Progenitor cell of endocrine pancreas (in vitro differentiated cells): ENCODE results near the gene PSMD13. TPM values are rescaled to one million over a fixed set of nuclear protein-coding genes. Genes with fewer than 3 reads are reported as not detected.

Experiments
- DNase-seq: peaks from one replicate; pipeline ENCODE4 v3.0.0; 2021; ENCODE audit warnings: low spot score; ENCODE audit not compliant: unreplicated experiment
- H3K27ac Mint-ChIP-seq: 2 replicates; pipeline ENCODE4 v1.8.0; 2021; ENCODE audit warnings: mild to moderate bottlenecking, moderate library complexity, mixed read lengths
- H3K27me3 Mint-ChIP-seq: 2 replicates; pipeline ENCODE4 v1.8.0; 2021; ENCODE audit warnings: mixed read lengths
- H3K36me3 Mint-ChIP-seq: 2 replicates; pipeline ENCODE4 v1.8.0; 2022; ENCODE audit warnings: mixed read lengths; ENCODE audit not compliant: insufficient read depth
- H3K4me1 Mint-ChIP-seq: 2 replicates; pipeline ENCODE4 v1.8.0; 2021; ENCODE audit warnings: low read depth, mixed read lengths
- H3K4me3 Mint-ChIP-seq: 2 replicates; pipeline ENCODE4 v1.8.0; 2021; ENCODE audit warnings: low read depth, mild to moderate bottlenecking, moderate library complexity, mixed read lengths
- H3K9me3 Mint-ChIP-seq: 2 replicates; pipeline ENCODE4 v1.8.0; 2021; ENCODE audit warnings: low read depth, mixed read lengths
- total RNA-seq: library from RNA; stranded (reverse); gene quantifications from 2 replicates; pipeline ENCODE4 v1.2.1, GENCODE V29; 2021
- TF ChIP-seq, protein P1 (sequence below): fragments of 200-600 bp; sonication (generic); IDR thresholded peaks from one replicate; pipeline ENCODE4 v1.5.0; 2021; ENCODE audit warnings: antibody characterized with exemption, mild to moderate bottlenecking; ENCODE audit not compliant: unreplicated experiment

The PSMD13 gene
- total RNA-seq, 1 donor from 2014 or later, result 100 TPM

DNA sequence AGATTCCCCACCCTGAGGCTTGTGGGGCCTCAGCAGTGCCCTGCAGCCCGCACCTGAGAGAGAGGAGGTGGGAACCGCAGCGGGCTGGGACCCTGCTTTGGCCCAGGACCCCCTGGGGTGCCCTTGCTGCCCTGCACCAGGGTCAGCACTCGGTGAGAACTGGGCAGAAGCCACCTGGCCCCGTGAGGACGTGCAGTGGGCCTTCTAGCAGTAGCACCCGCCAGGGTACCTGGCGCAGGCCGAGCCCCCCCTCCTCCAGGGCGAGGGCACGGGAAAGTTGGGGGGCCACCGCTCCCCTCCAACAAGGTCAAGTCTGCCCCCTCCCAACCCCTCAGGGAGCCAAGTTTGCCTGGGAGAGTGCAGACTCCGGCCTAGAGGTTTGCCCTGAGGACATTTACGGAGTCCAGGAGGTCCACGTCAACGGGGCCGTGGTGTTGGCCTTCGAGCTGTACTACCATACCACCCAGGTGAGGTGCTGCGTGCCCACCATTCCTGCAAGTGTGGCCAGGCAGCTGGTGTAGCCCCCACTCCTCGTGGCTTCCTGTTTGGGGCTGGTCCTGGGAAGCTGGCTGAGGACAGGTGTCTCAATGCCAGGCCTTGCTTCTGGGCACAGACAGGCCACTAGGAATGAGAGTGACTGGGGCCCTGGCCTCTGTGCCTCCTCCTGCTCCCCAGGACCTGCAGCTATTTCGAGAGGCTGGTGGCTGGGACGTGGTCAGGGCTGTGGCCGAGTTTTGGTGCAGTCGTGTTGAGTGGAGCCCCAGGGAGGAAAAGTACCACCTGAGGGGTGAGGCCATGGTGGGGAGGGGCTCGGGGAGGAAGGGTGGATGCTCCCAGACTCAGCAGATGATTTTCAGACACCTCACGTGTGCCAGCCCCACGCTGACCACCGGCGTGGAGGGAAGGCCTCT lies 55.7 kb downstream of the PSMD13 start:
- H3K4me1 Mint-ChIP-seq, result peaks cover 5% of the 10 kb centered on the region
- H3K4me3 Mint-ChIP-seq, result no peak overlapping the region
- TF ChIP-seq, protein P1, sequence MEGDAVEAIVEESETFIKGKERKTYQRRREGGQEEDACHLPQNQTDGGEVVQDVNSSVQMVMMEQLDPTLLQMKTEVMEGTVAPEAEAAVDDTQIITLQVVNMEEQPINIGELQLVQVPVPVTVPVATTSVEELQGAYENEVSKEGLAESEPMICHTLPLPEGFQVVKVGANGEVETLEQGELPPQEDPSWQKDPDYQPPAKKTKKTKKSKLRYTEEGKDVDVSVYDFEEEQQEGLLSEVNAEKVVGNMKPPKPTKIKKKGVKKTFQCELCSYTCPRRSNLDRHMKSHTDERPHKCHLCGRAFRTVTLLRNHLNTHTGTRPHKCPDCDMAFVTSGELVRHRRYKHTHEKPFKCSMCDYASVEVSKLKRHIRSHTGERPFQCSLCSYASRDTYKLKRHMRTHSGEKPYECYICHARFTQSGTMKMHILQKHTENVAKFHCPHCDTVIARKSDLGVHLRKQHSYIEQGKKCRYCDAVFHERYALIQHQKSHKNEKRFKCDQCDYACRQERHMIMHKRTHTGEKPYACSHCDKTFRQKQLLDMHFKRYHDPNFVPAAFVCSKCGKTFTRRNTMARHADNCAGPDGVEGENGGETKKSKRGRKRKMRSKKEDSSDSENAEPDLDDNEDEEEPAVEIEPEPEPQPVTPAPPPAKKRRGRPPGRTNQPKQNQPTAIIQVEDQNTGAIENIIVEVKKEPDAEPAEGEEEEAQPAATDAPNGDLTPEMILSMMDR, result no peak
- no peak overlapping the region for H3K27ac Mint-ChIP-seq
- peaks cover 2% of the 10 kb centered on the region for H3K36me3 Mint-ChIP-seq
- DNase-seq, result no peak
- H3K27me3 Mint-ChIP-seq, result peaks cover 7% of the 10 kb centered on the region
- H3K9me3 Mint-ChIP-seq, result no peaks in the 10 kb centered on the region

DNA sequence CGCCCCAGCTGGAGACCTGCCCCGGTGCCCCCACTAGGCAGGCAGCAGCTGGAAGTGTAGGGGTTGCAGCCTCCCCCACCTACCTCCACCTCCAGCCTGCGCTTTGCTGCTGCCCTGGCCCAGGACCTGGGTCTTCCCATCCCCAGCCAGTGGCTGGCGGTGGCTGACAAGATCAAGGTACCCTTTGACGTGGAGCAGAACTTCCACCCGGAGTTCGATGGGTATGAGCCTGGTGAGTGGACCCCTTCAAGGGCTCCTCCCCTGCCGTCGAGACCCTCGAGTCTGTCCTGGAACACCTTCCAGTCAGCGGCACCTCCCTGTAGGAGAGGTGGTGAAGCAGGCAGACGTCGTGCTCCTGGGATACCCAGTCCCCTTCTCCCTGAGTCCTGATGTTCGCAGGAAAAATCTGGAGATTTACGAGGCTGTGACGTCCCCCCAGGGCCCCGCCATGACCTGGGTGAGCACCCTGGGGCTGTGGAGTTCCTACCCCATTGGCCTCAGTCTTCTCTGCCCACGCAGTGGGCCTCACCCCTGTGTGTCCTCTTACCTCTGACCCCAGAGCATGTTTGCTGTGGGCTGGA lies 56.6 kb downstream of the PSMD13 start:
- no peak overlapping the region for H3K4me3 Mint-ChIP-seq
- no peak for DNase-seq
- H3K4me1 Mint-ChIP-seq, result peaks cover 4% of the 10 kb centered on the region
- H3K36me3 Mint-ChIP-seq, result peaks cover 2% of the 10 kb centered on the region
- H3K9me3 Mint-ChIP-seq, result no peaks in the 10 kb centered on the region
- no peak overlapping the region for H3K27ac Mint-ChIP-seq
- TF ChIP-seq, protein P1, result no peak
- peaks cover 2% of the 10 kb centered on the region for H3K27me3 Mint-ChIP-seq

DNA sequence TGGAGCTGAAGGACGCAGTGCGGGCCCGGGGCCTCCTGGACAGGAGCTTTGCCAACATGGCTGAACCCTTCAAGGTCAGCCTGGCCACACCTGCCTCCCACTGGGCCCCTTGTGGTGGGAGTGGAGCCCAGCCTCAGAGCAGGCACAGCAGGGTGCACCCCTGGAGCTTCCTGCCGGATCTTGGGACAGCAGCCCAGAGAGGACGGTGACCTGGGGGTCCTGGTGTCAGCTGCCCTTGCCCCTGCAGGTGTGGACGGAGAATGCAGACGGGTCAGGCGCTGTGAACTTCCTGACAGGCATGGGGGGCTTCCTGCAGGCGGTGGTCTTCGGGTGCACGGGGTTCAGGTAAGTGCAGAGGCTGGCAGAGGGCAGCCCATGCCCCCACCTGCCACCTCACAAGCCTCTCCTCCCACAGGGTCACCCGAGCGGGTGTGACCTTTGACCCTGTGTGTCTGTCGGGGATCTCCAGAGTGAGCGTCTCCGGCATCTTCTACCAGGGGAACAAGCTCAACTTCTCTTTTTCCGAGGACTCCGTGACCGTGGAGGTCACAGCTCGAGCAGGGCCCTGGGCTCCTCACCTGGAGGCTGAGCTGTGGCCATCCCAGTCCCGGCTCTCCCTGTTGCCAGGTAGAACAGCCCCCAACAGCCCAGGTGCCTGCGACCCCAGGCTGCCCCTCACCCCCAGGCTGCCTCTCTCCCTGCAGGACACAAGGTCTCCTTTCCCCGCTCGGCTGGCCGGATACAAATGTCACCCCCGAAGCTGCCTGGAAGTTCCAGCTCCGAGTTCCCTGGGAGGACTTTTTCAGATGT lies 57.3 kb downstream of the PSMD13 start:
- TF ChIP-seq, protein P1, result no peak
- peaks cover 4% of the 10 kb centered on the region for H3K4me1 Mint-ChIP-seq
- no peak for DNase-seq
- peaks cover 2% of the 10 kb centered on the region for H3K36me3 Mint-ChIP-seq
- H3K4me3 Mint-ChIP-seq, result no peak overlapping the region
- H3K27me3 Mint-ChIP-seq, result peaks cover 2% of the 10 kb centered on the region
- no peaks in the 10 kb centered on the region for H3K9me3 Mint-ChIP-seq
- no peak overlapping the region for H3K27ac Mint-ChIP-seq

DNA sequence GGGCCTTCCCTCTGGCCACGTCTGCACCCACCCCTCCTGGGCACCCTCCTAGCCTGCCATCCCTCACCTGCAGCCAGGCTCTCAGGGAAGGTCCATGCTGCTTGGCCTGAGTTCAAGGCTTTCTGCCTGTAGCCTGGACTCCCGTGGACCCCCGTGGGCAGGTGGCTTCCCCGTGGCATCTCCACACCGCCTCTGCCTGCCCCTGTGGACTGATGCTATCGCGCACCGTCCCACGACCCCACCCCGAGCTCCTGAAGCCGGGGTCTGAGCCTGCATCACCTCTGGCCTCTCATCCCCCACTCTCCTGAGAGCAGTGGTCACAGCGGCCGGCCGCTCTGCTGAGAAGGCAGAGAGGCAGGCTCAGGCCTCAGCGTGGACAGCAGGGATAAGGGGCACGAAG lies 58.0 kb downstream of the PSMD13 start:
- peaks cover 2% of the 10 kb centered on the region for H3K36me3 Mint-ChIP-seq
- peaks cover 2% of the 10 kb centered on the region for H3K27me3 Mint-ChIP-seq
- no peak overlapping the region for H3K27ac Mint-ChIP-seq
- peaks cover 3% of the 10 kb centered on the region for H3K4me1 Mint-ChIP-seq
- H3K4me3 Mint-ChIP-seq, result no peak overlapping the region
- TF ChIP-seq, protein P1, result no peak
- no peak for DNase-seq
- no peaks in the 10 kb centered on the region for H3K9me3 Mint-ChIP-seq
